MM.1S (cell line): ENCODE measurements around the gene MARCHF9.

ENCODE experiments used
- DNase-seq: peaks from one replicate; pipeline ENCODE4 v3.0.0-alpha.2; 2015
- H2AFZ ChIP-seq: fragments of 300-600 bp; sonication (generic); 2 replicates; pipeline ENCODE4 v1.6.0; 2016; ENCODE audit warnings: antibody characterized with exemption, low read length
- H3F3A ChIP-seq: fragments of 300-600 bp; sonication (generic); 2 replicates; pipeline ENCODE4 v1.6.1; 2016; ENCODE audit warnings: mild to moderate bottlenecking, antibody characterized with exemption, low read length, moderate library complexity, mixed read lengths; ENCODE audit not compliant: insufficient read depth
- H3K27ac ChIP-seq: fragments of 300-600 bp; sonication (generic); 2 replicates; pipeline ENCODE4 v1.5.1; 2016; ENCODE audit warnings: mild to moderate bottlenecking, low read length
- H3K27me3 ChIP-seq: fragments of 300-600 bp; sonication (generic); replicated peaks from 2 replicates; pipeline ENCODE4 v1.6.0; 2016; ENCODE audit warnings: low read length; ENCODE audit not compliant: insufficient read depth
- H3K36me3 ChIP-seq: fragments of 300-600 bp; sonication (generic); replicated peaks from 2 replicates; pipeline ENCODE4 v1.6.1; 2016; ENCODE audit warnings: mild to moderate bottlenecking, low read length, mixed read lengths; ENCODE audit not compliant: insufficient read depth
- H3K4me1 ChIP-seq: fragments of 300-600 bp; sonication (generic); 2 replicates; pipeline ENCODE4 v1.6.1; 2016; ENCODE audit warnings: low read length, mixed read lengths
- H3K4me2 ChIP-seq: fragments of 300-600 bp; sonication (generic); 2 replicates; pipeline ENCODE4 v1.6.0; 2016; ENCODE audit warnings: low read depth, low read length
- H3K4me3 ChIP-seq: fragments of 300-600 bp; sonication (generic); 2 replicates; pipeline ENCODE4 v1.5.1; 2016; ENCODE audit warnings: low read length, mixed read lengths
- H3K79me2 ChIP-seq: fragments of 300-600 bp; sonication (generic); 2 replicates; pipeline ENCODE4 v1.6.1; 2016; ENCODE audit warnings: mixed run types, low read length, mixed read lengths
- H3K9ac ChIP-seq: fragments of 300-600 bp; sonication (generic); 2 replicates; pipeline ENCODE4 v1.6.1; 2016; ENCODE audit warnings: low read length, mixed read lengths
- H3K9me2 ChIP-seq: fragments of 300-600 bp; sonication (generic); replicated peaks from 2 replicates; pipeline ENCODE4 v1.6.1; 2016; ENCODE audit warnings: mild to moderate bottlenecking, low read length, mixed read lengths; ENCODE audit not compliant: insufficient read depth
- H3K9me3 ChIP-seq: fragments of 300-600 bp; sonication (generic); replicated peaks from 2 replicates; pipeline ENCODE4 v1.6.1; 2016; ENCODE audit warnings: mild to moderate bottlenecking, low read length, mixed read lengths; ENCODE audit not compliant: insufficient read depth
- H4K20me1 ChIP-seq: fragments of 300-600 bp; sonication (generic); 2 replicates; pipeline ENCODE4 v1.6.1; 2016; ENCODE audit warnings: mild to moderate bottlenecking, low read length, moderate library complexity, mixed read lengths; ENCODE audit not compliant: insufficient read depth
- EZH2 ChIP-seq: fragments of 300-600 bp; sonication (generic); optimal IDR thresholded peaks from 2 replicates; pipeline ENCODE3; 2017; ENCODE audit warnings: low read depth, mild to moderate bottlenecking, antibody characterized with exemption, low read length, mixed read lengths
- EZH2phosphoT487 ChIP-seq: fragments of 300-600 bp; sonication (generic); IDR thresholded peaks from 2 replicates; pipeline ENCODE4 v1.6.1; 2018; ENCODE audit warnings: antibody characterized with exemption, low read length
- TF ChIP-seq, protein P1 (sequence below): fragments of 300-600 bp; sonication (generic); IDR thresholded peaks from 2 replicates; pipeline ENCODE4 v1.5.1; 2016; ENCODE audit warnings: antibody characterized with exemption, low read length, mixed read lengths

MARCHF9 gene

DNA sequence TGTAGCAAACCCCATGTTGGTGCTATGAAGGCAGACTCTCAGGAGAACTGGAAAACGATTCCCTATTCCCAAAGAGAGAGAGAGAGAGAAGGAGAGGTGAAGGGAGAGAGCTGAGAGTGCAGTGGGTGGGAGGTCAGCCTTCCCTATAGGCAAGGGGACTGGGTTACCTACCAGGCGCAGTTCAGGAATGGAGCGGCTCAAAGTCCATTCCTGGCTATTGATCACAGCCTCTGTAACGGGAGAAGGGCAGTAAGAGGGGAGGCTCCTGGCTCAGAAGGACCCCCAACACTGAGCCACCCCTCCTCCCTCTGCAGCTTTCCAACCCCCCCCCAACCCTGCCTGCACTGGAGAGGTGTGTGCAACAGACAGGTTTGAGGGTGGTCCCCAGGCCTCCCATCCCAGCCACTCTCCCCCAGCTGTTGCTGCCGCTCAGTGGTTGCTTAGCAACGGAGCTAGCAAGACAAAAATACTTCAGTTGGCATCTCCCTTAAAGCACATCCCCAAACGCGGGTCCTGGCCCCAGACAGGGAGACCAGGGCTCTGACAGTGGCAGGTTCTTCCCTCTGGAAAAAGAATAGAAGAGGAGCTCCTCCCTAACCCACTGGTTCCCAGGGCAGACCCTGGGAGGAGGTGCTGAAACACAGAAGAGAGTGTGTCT, 19.6 kb upstream of the MARCHF9 start:
- Histone ChIP-seq H3K4me3 (no peak overlapping the region), H3K79me2 (peaks cover 19% of the 10 kb centered on the region), H3K9ac (no peak overlapping the region), H3K36me3 (no peaks in the 10 kb centered on the region), H3K27ac (no peak overlapping the region), H3K9me3 (no peaks in the 10 kb centered on the region), H3K4me1 (peaks cover 3% of the 10 kb centered on the region; the same call in 1 of the 2 replicates), H4K20me1 (no peaks in the 10 kb centered on the region; the same call in 1 of the 2 replicates), H3F3A (no peaks in the 10 kb centered on the region), H2AFZ (no peak overlapping the region), H3K27me3 (no peaks in the 10 kb centered on the region), H3K4me2 (no peak overlapping the region), H3K9me2 (no peaks in the 10 kb centered on the region)
- no peak for DNase-seq
- TF ChIP-seq, protein P1, sequence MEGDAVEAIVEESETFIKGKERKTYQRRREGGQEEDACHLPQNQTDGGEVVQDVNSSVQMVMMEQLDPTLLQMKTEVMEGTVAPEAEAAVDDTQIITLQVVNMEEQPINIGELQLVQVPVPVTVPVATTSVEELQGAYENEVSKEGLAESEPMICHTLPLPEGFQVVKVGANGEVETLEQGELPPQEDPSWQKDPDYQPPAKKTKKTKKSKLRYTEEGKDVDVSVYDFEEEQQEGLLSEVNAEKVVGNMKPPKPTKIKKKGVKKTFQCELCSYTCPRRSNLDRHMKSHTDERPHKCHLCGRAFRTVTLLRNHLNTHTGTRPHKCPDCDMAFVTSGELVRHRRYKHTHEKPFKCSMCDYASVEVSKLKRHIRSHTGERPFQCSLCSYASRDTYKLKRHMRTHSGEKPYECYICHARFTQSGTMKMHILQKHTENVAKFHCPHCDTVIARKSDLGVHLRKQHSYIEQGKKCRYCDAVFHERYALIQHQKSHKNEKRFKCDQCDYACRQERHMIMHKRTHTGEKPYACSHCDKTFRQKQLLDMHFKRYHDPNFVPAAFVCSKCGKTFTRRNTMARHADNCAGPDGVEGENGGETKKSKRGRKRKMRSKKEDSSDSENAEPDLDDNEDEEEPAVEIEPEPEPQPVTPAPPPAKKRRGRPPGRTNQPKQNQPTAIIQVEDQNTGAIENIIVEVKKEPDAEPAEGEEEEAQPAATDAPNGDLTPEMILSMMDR, result no peak
- no peak for TF ChIP-seq EZH2
- TF ChIP-seq EZH2phosphoT487, result no peak

DNA sequence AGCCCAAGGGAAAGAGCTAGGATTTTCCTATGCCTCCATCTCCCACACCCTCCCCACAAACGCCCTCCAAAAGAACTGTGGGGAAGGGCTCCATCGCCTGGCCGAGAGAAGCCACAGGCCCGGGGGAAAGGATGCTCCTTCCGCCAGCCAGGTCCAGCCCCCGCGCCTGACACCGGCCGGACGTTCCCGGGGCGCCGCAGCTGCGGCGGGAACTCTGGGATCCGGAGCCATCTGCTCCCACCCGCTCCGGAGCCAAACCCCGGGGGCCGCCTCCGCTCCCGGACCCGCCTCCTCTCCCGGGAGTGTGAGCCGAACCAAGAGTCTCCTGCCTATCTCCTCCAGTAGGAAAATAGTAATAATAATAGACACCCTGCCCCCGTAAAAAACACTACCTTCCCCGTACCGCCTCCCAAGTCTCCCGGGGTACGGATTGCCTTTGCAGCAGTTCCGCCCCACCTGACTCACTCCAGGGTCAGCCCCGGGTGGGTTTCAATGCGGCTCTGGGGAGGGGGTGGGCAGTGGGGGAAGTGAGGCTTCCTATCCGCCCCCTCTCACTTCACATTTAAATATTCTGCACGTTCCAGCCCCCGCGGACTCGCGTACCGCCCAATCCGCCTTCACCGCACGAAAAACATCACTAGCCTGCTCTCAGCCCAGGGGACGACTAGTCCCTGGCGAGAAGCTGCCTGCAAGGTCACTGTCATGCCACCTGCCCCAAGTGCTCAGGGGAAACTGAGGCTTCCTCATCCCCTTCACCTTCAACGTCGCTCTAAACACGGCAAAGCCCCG, 18.8 kb upstream of the MARCHF9 start:
- H3K36me3 ChIP-seq, result no peaks in the 10 kb centered on the region
- H3K4me3 ChIP-seq, result no peak overlapping the region
- no peak overlapping the region for H3K27ac ChIP-seq
- H2AFZ ChIP-seq, result no peak overlapping the region
- no peaks in the 10 kb centered on the region for H3K27me3 ChIP-seq
- peaks cover 11% of the 10 kb centered on the region for H3K4me1 ChIP-seq
- H3K4me2 ChIP-seq, result no peak overlapping the region
- H3K9ac ChIP-seq, result no peak overlapping the region
- no peaks in the 10 kb centered on the region; the same call in 1 of the 2 replicates for H4K20me1 ChIP-seq
- TF ChIP-seq EZH2 (no peak), EZH2phosphoT487 (no peak)
- TF ChIP-seq, protein P1, result no peak
- H3K9me3 ChIP-seq, result no peaks in the 10 kb centered on the region
- H3K9me2 ChIP-seq, result no peaks in the 10 kb centered on the region
- DNase-seq, result no peak
- peaks cover 27% of the 10 kb centered on the region for H3K79me2 ChIP-seq
- H3F3A ChIP-seq, result 0 out of 2 replicates have a peak, but pooled peaks cover 2% of the 10 kb centered on the region

DNA sequence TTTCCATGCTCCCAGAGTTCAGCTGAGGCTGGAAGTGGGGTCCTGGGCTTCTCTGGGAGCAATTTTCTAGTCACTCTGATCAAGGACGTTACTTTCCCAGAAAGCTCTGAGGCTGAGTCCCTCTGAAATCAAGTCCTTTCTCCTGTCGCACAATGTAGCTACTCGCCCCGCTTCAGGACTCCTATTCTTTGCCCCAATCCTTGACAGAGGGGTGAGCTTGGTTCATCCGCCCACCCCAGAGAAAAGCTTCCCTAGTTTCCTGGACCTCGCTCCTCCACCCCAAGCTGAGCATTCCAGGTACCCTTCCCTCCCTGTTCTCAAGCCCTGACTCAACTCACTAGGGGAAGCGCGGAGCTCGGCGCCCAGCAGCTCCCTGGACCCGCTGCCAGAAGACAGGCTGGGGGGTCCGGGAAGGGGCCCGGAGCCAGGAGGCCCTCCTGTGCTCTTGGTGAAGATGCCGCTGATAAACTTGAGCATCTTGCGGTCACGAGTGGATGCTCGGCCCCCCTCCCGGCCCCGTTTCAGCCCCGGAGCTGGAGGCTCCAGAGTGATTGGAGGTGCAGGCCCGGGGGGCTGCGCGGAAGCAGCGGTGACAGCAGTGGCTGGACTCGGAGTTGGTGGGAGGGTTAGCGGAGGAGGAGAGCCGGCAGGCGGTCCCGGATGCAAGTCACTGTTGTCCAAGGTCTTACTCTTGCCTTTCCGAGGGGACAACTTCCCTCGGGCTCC, 18.0 kb upstream of the MARCHF9 start:
- Histone ChIP-seq H3K36me3 (no peaks in the 10 kb centered on the region), H3K79me2 (peaks cover 34% of the 10 kb centered on the region), H3K4me1 (peaks cover 13% of the 10 kb centered on the region), H3K27ac (no peak overlapping the region), H3K4me3 (no peak overlapping the region), H3K9ac (no peak overlapping the region), H4K20me1 (no peaks in the 10 kb centered on the region; the same call in 1 of the 2 replicates), H3K4me2 (no peak overlapping the region), H3K9me3 (no peaks in the 10 kb centered on the region), H3K9me2 (no peaks in the 10 kb centered on the region), H3F3A (0 out of 2 replicates have a peak, but pooled peaks cover 5% of the 10 kb centered on the region), H2AFZ (no peak overlapping the region), H3K27me3 (no peaks in the 10 kb centered on the region)
- TF ChIP-seq EZH2phosphoT487 (no peak), EZH2 (no peak)
- TF ChIP-seq, protein P1, result no peak
- DNase-seq, result no peak
